GM21576 (cell line): Measurements from ENCODE around the gene SCAMP5.

ENCODE experiments used
- ATAC-seq: cut with Tn5 transposase; IDR thresholded peaks from one replicate; pipeline ENCODE4 v1.9.1; 2021; ENCODE audit warnings: mild to moderate bottlenecking, moderate library complexity; ENCODE audit not compliant: unreplicated experiment

SCAMP5 gene

GRCh38 chr15:74995182-74995778, at the start of gene SCAMP5:
TSS of gene SCAMP5 (plus strand) at chr15:74995563. CDS start at chr15:75011840, 16,277 bp downstream.
- no peak for ATAC-seq

- ATAC-seq = no peak
Measured at GRCh38 chr15:74950078-74950908, 45.1 kb upstream of the SCAMP5 start.

GRCh38 chr15:74951006-74951405, 44.4 kb upstream of the SCAMP5 start:
- no peak for ATAC-seq

GRCh38 chr15:74954515-74954914, 40.8 kb upstream of the SCAMP5 start:
- no peak for ATAC-seq

GRCh38 chr15:74955017-74955416, 40.3 kb upstream of the SCAMP5 start:
- no peak for ATAC-seq

GRCh38 chr15:74955796-74956647, 39.3 kb upstream of the SCAMP5 start:
- peak; percentile 27 for ATAC-seq

- ATAC-seq = peak; percentile 64
Measured at GRCh38 chr15:74956648-74957475, 38.5 kb upstream of the SCAMP5 start, which contains the start of gene RPP25. TSS of gene RPP25 (minus strand) at chr15:74956772. CDS start at chr15:74956583, 189 bp downstream.

GRCh38 chr15:74957476-74958035, 37.8 kb upstream of the SCAMP5 start:
- no peak for ATAC-seq

- no peak for ATAC-seq
Measured at GRCh38 chr15:74958320-74958907, 36.9 kb upstream of the SCAMP5 start.

- no peak for ATAC-seq
Measured at GRCh38 chr15:74958908-74959585, 36.3 kb upstream of the SCAMP5 start.

- no peak for ATAC-seq
Measured at GRCh38 chr15:74959586-74959939, 35.8 kb upstream of the SCAMP5 start.

GRCh38 chr15:74960286-74960685, 35.1 kb upstream of the SCAMP5 start:
- no peak for ATAC-seq

GRCh38 chr15:74960995-74961588, 34.3 kb upstream of the SCAMP5 start:
- ATAC-seq = no peak

GRCh38 chr15:74961616-74962015, 33.7 kb upstream of the SCAMP5 start:
- ATAC-seq = no peak

- ATAC-seq = no peak
Measured at GRCh38 chr15:74962219-74962618, 33.1 kb upstream of the SCAMP5 start.

GRCh38 chr15:74962671-74963070, 32.7 kb upstream of the SCAMP5 start:
- ATAC-seq = no peak

- no peak for ATAC-seq
Measured at GRCh38 chr15:74963213-74963612, 32.1 kb upstream of the SCAMP5 start.

GRCh38 chr15:74964794-74965193, 30.6 kb upstream of the SCAMP5 start:
- ATAC-seq = no peak

- ATAC-seq = no peak
Measured at GRCh38 chr15:74967670-74968069, 27.7 kb upstream of the SCAMP5 start.
